HL-60 (cell line): ENCODE results near the gene HSPA2.
"Not testable (repeated sequence)": the region's sequence is repeated elsewhere in the genome, so short reads cannot be mapped to it uniquely, and the experiment has no call there.

Experiments
- DNase-seq, 2 experiments: peaks; one replicate each; pipeline ENCODE4 v3.0.0-alpha.2; 2010 to 2020; ENCODE audit warnings: low read depth in 1 of 2, low spot score in 1 of 2
- H3K27ac ChIP-seq: fragments of 250-450 bp; sonication (Bioruptor Pico); replicated peaks from 2 replicates; pipeline ENCODE4 v1.5.1; 2020; ENCODE audit warnings: mild to moderate bottlenecking, moderate library complexity
- H3K27me3 ChIP-seq: fragments of 250-450 bp; sonication (Bioruptor Pico); 2 replicates; pipeline ENCODE4 v1.5.1; 2021; ENCODE audit warnings: mild to moderate bottlenecking, moderate library complexity; ENCODE audit not compliant: insufficient read depth, poor library complexity, severe bottlenecking
- H3K4me3 ChIP-seq: replicated peaks from 2 replicates; pipeline ENCODE4 v1.5.1; 2011; ENCODE audit warnings: mild to moderate bottlenecking, control low read depth, low read length; ENCODE audit not compliant: insufficient read depth
- CTCF ChIP-seq: IDR thresholded peaks from one replicate; pipeline ENCODE4 v1.5.1; 2011; ENCODE audit warnings: low read length, control low read depth, inconsistent platforms; ENCODE audit not compliant: insufficient read depth
- GABPA ChIP-seq: IDR thresholded peaks from 2 replicates; pipeline ENCODE4 v1.6.1; 2012; ENCODE audit warnings: low read depth
- POLR2AphosphoS5 ChIP-seq: IDR thresholded peaks from 2 replicates; pipeline ENCODE4 v1.6.1; 2012; ENCODE audit warnings: low read depth
- SPI1 ChIP-seq: IDR thresholded peaks from 2 replicates; pipeline ENCODE4 v1.6.1; 2012; ENCODE audit warnings: low read depth, mild to moderate bottlenecking, borderline replicate concordance
- TF ChIP-seq, protein P1 (sequence below): IDR thresholded peaks from 2 replicates; pipeline ENCODE4 v1.6.1; 2012; ENCODE audit warnings: low read depth; ENCODE audit not compliant: insufficient replicate concordance

The HSPA2 gene

DNA sequence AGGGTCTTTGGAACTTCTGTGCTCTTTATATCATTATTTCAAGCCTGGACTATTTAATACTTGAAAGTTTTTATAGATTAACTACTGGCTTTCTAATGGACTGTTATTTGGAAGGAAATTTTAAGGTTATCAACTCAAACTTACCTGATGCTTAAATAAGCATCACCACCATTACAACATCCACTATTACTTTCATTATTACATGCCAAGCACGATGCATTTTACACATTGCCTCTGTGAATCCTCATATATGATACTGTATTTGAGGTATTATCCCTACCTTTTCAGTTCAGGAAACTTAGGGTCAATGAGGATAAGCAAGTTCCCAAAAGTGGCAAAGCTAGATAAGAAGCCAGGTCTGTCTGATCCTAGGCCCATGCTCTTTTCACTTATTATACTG, 23.6 kb upstream of the HSPA2 start:
- no peak for TF ChIP-seq SPI1
- no peak for TF ChIP-seq CTCF
- TF ChIP-seq, protein P1, sequence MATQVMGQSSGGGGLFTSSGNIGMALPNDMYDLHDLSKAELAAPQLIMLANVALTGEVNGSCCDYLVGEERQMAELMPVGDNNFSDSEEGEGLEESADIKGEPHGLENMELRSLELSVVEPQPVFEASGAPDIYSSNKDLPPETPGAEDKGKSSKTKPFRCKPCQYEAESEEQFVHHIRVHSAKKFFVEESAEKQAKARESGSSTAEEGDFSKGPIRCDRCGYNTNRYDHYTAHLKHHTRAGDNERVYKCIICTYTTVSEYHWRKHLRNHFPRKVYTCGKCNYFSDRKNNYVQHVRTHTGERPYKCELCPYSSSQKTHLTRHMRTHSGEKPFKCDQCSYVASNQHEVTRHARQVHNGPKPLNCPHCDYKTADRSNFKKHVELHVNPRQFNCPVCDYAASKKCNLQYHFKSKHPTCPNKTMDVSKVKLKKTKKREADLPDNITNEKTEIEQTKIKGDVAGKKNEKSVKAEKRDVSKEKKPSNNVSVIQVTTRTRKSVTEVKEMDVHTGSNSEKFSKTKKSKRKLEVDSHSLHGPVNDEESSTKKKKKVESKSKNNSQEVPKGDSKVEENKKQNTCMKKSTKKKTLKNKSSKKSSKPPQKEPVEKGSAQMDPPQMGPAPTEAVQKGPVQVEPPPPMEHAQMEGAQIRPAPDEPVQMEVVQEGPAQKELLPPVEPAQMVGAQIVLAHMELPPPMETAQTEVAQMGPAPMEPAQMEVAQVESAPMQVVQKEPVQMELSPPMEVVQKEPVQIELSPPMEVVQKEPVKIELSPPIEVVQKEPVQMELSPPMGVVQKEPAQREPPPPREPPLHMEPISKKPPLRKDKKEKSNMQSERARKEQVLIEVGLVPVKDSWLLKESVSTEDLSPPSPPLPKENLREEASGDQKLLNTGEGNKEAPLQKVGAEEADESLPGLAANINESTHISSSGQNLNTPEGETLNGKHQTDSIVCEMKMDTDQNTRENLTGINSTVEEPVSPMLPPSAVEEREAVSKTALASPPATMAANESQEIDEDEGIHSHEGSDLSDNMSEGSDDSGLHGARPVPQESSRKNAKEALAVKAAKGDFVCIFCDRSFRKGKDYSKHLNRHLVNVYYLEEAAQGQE = no peak
- no peak for TF ChIP-seq GABPA
- TF ChIP-seq POLR2AphosphoS5 = no peak
- H3K27ac ChIP-seq = no peak overlapping the region
- DNase-seq = no peak
- H3K4me3 ChIP-seq = no peak overlapping the region
- no peaks in the 10 kb centered on the region for H3K27me3 ChIP-seq

- H3K27me3 ChIP-seq, H3K27ac ChIP-seq, DNase-seq, H3K4me3 ChIP-seq: not testable (repeated sequence)
These were observed 22.9 kb upstream of the HSPA2 start for GRCh38 chr14:64517667-64518066.

GRCh38 chr14:64518229-64518628, 22.3 kb upstream of the HSPA2 start:
- TF ChIP-seq SPI1 = no peak
- TF ChIP-seq, protein P1 = no peak
- no peak for TF ChIP-seq POLR2AphosphoS5
- no peak for TF ChIP-seq CTCF
- no peak for TF ChIP-seq GABPA
- Histone ChIP-seq H3K27ac (no peak overlapping the region), H3K27me3 (no peaks in the 10 kb centered on the region), H3K4me3 (no peak overlapping the region)
- no peak for DNase-seq

GRCh38 chr14:64520699-64521098, 19.8 kb upstream of the HSPA2 start:
- no peak for DNase-seq
- Histone ChIP-seq H3K27me3 (no peaks in the 10 kb centered on the region), H3K27ac (no peak overlapping the region), H3K4me3 (no peak overlapping the region)
- TF ChIP-seq POLR2AphosphoS5 (no peak), GABPA (no peak)

DNA sequence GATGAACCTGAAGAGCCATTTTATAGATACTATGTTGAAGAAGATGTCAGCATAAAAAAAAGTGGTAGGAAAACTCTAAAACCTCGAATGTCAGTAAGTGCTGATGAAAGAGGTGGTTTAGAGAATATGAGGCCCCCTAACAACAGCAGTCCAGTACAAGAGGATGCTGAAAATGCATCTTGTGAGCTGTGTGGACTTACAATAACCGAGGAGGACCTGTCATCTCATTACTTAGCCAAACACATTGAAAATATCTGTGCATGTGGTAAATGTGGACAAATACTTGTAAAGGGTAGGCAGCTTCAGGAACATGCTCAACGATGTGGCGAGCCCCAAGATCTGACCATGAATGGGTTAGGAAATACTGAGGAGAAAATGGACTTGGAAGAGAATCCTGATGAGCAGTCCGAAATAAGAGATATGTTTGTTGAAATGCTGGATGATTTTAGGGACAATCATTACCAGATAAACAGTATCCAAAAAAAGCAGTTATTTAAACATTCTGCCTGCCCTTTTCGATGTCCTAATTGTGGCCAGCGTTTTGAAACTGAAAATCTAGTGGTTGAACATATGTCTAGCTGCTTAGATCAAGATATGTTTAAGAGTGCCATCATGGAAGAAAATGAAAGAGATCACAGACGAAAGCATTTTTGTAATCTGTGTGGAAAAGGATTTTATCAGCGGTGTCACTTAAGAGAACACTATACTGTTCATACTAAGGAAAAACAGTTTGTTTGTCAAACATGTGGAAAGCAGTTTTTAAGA, 17.8 kb upstream of the HSPA2 start:
- H3K27ac ChIP-seq = no peak overlapping the region

More for the DNA sequence above, 17.8 kb upstream of the HSPA2 start:
- TF ChIP-seq CTCF (no peak), SPI1 (no peak), GABPA (no peak), POLR2AphosphoS5 (no peak)
- TF ChIP-seq, protein P1 = no peak
- DNase-seq = no peak
- Histone ChIP-seq H3K4me3 (no peak overlapping the region), H3K27me3 (no peaks in the 10 kb centered on the region)
